NCI-H446 (cell line): ENCODE measurements around the gene TSPAN3.
A peak's percentile ranks its signal among the peaks of the same experiment; 100 is the strongest.

Experiments used
- DNase-seq, 2 experiments: peaks; one replicate each; lab custom pipeline; 2025; lab: John Stamatoyannopoulos, UW

The TSPAN3 gene

DNA sequence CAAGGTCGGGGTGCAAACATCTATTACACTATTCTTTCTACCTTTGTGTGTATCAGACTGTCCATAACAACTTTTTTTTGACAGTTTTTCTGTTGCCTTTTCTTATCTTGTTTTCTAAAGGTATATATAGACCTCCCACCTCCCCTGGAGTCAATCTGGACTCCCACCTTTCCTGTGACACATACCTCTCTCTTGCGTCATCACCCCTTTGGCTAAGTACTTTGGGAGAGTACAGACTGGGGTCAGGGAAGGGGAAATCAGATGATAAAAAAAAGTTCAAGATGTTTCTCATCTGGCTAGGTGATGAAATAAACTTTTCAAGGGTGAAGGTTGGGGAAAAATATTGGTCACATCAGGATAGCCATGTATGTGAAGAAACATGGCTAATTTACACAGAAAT lies 17.2 kb downstream of the TSPAN3 start:
- DNase-seq: no peak

DNA sequence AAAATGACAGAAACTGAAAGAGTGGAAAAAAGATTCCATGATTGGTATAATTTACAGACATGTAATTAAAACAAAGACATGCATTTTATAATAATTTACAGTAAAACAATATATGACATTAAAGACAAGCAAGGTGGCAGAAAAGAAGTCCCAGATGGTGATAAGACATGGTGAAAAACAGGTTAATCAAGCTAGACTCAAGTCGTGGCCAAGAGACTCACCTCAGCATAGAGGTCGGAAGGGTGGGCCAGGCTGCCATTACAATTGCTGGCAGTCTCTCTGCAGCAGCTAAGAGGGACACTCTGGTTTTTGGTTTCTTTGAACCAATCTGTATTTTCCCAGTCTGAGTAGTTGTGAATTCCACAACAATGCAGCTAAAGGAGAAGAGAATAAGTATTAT lies 18.4 kb downstream of the TSPAN3 start:
- DNase-seq: no peak

DNA sequence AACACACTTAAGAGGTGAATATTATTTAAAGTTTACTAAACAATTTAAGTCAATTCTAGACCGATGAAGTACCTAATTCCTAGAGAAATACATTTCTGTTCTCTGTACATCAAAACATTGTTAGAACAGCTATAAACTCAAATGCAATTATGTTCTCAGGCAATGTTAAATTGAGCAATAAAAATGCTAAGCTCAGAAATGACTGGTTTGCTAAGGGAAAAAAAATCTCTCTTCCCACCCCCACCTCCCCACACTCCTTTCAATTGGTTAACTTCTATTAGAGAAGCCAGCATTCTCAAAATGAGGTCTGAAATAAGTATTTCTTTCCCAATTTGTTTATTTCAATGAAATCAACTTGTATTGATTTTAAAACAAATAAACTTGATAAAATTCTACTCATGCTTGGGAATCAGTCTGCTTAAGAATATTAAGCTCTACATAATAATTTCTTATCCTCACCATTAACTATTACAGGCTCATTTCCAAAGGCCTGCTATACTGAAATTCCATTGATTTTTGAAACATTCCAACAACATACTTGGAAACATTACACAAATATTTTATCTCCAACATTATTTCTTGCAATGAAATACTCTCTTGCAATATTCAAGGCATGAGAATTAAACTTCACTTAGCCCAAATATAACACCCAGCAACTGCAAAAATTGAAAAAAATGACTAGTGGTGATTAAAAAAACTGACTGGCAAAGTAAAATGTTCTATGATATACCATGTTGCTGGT lies 22.6 kb downstream of the TSPAN3 start:
- DNase-seq: no peak

DNA sequence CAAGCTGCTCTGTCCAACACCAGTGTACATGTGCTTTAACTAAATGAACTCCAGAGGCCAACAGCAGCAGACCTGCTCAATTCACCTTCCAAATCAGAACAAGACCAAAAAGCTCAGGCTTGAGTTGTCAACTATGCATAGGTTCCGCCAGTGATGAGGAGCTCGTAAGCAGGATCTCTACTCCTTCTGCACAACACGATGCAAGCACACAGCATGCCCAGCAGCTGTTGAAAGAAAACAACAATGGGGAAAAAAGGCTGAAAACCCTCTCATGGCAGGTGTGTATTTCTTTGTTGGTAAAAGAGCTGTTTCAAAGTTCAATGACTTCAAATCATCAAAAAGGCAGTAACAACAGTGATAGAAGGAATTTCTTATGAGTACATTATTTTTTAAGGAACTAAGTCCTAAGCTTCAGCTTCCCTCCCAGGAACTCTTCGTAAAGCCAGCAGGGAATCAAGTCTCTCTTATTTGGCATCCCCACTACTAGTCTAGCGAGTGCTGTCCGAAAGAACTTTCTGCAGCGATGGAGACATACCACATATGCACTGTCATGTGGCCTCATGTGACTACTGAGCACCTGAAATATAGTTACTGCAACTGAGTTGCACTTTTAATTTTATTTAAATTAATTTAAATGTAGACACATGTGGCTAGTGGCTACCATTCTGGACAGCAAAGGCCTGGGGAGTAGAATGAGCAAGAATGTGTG lies 24.1 kb downstream of the TSPAN3 start:
- no peak for DNase-seq

DNA sequence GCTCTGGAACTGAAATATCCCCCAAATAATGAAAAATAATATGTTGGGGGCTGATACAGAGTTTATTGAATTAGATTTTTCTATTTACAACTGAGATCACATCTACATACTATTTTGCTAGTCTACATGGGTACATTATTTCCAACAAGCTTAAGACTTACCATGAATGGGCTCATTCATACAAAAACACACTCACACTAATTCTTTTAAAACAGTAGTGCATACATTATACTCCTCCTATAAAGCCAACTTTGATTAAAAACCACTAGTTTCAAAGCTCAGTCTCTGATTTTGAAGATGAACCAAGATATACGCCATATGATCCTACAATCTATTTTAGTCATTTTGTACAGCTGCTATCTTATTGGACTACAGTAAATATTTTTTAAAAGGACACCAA lies 24.9 kb downstream of the TSPAN3 start:
- no peak for DNase-seq

DNA sequence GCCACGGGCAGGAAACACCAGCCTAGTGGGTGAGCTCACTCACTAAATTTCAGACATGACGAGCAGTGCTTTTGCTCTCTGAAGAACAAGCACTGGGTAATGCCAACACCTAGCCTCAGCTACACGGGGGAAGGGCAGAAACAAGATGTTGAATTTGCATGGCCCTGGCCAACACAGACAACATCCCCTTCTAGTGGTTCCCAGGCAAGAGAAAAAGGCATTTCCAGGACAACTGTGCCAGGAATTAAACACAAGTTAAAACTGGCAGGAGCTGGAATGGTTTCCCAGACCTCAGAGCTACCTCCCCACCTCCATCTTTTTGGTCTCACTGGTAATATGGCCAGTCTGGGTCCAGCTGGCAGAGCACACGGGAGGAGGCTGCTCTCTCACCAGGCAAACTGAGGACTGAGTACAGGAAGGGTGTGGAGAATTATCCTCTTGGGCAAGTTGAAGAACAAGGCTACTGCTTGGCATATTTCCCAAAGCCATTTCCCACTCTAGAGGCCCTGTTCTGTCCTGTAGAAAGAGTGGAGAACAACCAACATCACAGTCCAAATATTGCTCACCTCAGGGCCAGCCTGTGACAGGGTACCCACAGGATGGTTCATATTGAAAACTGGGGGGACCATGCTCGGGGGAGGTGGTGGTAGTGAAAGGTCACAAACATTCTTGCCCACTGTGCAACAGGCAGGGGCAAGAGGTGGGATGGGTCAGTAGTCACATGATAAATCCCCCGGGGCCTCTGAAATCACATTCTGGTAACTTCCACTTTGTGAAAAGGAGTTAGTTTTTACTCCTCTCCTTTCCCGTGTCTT lies 26.5 kb downstream of the TSPAN3 start:
- peak in 1 of 2 experiments; percentile 51 for DNase-seq

DNA sequence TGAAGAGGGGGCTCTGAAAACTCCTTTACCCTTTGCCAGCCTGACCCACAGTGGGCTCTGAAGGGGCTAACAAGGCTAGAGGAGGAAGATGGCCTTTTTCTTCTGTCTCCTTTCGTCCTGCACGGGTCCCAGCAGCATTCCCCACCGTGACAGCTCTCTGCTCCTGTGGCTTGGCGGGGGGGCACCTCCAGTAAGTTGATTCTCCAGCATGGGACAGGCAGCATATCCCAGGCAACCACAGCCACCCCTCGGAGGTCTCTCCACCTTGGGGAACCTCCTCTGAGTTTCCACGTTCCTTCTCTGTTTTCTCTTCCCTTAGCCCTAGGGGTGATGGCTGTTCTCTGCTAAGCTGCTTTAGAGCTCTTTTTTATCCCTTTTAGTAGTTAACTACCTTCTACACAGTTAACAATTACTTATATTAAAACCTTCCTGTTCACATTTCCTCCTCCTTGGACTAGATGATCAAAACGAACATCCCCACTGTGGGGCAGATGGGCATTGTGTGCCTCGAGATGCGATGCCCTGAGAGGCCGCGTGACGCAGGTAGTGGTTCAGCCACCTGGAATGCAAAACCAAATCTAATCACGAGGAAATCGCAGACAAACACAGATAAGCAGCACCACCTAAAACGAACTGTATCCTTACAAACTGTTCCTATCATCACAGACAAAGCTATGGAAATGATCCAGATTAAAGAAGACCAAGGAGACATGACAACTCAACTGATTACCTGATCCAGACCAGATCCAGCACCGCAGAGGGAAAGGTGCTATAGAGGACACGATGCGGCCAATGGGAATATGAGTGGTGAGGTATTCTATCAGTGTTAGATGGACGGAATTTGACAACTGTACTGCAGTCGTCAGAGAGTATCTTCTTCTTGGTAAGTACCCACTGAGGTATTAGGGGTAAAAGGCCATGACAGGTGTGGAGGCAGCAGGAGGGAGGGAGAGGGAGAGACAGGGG lies 27.7 kb downstream of the TSPAN3 start:
- DNase-seq: no peak

DNA sequence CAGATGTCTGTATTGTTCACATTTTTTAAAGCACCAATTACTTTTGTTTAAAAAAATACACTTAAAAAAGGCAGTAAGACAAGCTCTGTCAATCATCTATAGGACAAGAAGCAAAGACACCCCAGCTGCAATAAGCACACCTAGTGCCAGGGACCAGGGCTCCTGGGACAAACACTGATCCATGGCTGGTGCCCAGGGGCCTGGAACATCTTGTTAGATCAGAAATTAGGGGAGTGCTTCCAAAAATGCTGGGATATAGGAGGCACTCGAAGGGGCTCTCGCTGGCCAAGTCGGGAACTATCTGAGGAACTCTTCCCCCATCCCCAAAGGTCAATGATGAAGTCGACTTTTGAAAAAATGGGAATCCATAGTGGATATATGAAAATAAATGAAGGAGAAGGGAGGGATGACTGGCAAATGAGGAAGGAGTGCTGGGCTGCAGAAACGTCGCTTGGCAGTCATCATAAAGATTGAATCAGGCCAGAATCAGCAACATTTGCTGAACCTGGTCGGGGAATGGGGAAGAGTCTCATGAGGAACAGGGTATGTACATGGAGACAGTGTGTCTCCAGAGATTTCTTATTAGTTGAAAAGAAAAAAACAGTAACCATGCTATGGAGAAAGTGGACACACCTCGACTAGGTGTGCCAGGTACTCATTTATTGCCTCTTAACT lies 28.5 kb downstream of the TSPAN3 start:
- DNase-seq: no peak

DNA sequence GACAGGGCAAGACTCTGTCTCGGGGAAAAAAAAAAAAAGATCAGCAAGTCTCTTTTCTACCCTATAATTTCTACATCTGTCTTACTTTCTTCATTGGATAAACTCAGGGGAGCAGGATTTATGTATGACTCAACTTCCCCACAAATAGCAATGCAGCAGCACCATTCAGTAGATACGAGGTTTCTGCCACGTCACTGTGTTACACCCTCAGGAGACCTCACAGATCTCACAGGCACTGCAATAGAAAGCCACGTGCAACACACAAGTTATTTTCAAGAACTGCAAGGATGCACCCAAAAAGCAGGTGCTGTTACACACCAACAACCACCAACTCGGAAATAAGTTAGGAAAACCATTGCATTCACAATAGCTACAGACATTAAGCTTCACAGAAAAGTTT lies 30.2 kb downstream of the TSPAN3 start:
- DNase-seq: no peak

DNA sequence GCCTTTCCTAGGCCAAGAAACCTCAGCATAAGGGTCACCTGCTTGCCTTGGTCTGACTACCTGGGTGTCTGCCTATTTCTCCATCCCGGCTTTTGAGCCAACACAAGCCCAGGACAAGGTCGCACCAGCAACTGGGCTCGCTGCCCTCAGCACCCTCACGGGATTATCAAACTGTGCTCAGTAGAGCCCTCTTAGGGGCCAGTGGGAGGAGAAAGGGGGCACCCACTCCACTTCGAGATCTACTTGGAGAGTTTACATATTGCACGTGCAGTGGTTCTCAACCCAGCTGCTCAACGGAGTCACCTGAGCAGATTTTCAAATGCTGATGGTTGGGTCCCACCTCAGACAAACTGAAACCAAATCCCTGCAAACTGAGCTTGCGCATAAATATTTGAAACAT lies 31.1 kb downstream of the TSPAN3 start:
- DNase-seq: no peak

DNA sequence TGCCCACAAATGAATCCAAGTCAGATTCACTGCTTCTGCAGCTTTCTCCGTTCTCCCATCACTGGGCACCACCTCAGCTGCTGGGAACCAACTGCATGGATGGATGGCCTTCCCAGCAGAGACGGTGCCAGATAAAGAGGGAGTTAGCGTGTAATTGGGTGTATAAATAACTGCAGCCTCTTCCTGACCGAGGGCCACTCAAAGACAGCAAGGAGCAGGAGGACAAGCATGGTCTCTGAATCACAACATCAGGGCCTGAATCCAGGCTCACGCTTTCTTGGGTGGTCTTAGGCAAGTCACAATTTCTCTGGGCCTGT lies 31.7 kb downstream of the TSPAN3 start:
- DNase-seq: no peak

DNA sequence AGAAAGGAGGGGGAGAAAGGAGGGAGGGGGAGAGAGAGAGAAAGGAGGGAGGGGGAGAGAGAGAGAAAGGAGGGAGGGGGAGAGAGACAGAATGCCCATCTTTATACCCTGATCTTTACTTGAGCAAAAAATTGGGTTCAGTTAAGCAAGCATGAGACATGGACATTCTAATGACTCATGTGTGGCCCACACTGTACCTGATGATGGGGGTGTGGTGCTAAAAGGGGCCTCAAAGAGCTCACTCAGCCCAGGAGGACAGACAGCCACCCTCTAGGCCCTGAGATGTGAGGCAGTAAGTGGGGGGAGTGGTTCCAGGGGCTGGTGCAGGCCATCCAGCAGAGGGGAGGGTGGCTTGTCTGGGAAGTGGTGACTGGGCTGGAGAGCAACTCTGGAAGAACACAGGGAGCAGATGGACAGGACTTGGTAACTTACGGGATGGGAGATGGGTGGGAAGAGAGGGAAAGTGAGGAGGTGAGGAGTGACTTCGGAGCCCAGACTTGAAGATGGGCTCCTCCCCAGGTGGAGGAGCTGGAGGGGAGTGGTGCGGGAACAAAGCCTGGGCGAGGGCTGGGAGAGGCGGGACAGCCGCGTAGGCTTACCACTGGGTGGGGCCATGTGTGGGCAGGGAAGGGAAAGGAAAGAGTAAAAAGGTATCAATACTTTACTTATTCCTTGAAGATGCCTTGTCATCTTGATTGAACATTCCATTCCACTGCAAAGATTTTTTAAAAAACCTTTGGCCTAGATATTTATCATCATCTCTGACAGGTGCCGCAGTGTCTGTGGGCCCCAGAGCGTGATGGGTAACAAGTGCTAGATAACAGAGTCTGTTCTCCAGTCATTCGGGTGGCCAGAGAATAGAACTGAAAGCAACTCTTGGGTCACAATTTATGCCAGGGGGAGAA lies 32.3 kb downstream of the TSPAN3 start:
- no peak for DNase-seq

DNA sequence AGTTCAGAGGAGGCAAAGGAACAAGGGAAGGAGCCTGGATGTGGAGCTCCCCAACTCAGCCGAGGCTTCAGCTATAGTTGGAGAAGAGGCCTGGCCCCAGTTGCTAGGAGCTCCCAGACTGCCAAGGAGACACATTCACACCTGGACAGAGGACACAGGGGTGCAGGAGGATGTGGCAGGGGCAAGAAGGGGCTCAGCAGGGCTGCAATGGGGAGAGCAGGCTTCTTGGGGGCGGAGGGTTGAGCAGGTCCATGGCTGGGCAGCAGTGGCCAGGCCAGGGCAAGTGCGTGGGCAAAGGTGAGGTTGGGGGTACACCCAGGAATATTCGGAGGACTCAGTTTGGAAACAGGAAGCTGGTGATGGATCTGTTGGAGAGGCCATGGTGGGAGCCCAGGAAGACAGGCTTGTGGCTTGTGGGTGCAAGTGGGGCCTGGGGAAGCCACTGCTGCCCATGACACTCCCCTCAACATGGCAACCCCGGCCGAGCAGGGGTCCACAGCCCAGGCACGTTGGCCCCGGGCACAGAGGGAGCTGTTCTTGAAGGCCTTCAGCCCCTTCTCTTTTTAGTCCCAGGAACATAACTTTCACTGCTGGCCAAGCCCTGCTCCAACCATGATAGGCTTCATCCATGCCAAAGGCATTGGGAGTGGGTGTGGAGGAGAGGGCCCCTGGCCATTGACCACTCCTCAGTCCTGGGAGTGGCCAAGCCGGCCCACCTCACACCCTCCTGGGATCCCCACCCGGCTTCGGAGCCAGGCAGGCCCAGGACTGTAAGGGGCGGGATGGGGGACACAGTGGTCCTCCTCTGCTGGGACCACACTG lies 33.3 kb downstream of the TSPAN3 start:
- DNase-seq: no peak

DNA sequence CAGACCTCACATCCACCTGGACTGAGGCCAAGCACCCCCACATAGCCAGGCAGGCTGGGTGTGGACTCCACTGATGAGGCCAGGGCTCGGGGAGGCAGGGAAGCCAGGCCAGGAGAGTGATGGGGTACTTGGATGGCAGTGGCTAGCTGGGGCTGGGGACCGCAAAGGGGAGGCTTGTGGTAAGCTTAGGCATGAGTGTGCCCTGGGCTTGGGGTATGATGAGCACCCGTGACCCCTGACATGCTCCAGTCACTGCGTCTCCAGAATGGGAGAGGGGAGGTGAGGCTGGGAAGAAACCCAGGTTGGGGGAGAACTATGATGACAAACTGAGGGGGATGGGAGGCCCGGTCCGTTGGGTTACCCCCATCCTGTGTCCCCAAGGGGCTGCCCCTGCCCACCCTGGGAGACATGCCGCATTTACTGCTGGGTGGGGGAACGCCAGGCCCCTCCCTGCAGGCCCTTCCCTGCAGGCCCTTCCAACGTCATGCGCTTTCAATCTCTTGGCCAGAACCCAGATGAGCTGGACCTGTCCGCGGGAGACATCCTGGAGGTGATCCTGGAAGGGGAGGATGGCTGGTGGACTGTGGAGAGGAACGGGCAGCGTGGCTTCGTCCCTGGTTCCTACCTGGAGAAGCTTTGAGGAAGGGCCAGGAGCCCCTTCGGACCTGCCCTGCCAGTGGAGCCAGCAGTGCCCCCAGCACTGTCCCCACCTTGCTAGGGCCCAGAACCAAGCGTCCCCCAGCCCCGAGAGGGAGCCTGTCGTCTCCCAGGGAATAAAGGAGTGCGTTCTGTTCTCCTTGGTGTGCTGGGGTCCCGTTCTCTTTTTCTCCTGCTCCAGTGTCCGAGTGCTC lies 34.1 kb downstream of the TSPAN3 start:
- no peak for DNase-seq

DNA sequence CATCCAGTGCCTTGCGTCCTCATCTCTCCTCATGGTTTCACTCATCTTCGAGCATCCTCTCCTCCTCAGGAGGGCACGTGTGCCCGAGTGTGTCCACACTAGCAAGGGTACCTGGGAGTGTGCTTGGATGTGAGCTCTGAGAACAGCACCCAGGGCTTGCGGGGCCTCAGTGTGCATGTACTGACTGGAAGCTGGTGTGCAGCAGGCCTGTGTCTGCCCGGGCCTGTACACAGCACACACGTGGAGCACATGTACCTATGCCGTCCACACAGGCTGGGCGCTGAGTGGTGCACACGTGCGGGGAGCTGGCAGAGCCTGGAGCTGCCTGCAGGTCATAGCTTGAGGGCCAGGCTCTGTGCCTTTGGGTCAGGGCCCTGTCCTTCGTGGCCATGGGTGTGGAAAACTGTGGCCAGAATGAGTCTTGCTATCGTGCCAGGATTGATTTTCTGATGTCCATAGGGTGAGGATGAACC lies 34.9 kb downstream of the TSPAN3 start:
- DNase-seq: no peak

DNA sequence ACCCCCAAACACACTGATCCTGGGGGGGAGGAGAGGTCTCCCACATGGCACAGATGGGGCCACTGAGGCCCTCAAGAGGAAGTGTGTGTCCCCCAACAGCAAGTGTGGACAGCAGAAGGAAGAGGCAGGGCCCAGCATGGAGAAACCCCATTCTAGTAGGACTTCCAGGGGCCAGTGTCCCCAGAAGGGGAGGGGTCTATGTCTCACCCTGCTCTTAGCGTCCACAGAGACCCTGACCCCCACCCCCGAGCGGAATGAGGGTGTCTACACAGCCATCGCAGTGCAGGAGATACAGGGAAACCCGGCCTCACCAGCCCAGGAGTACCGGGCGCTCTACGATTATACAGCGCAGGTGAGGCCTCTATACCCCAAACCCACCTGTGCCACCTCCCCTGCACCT lies 35.3 kb downstream of the TSPAN3 start:
- no peak for DNase-seq

DNA sequence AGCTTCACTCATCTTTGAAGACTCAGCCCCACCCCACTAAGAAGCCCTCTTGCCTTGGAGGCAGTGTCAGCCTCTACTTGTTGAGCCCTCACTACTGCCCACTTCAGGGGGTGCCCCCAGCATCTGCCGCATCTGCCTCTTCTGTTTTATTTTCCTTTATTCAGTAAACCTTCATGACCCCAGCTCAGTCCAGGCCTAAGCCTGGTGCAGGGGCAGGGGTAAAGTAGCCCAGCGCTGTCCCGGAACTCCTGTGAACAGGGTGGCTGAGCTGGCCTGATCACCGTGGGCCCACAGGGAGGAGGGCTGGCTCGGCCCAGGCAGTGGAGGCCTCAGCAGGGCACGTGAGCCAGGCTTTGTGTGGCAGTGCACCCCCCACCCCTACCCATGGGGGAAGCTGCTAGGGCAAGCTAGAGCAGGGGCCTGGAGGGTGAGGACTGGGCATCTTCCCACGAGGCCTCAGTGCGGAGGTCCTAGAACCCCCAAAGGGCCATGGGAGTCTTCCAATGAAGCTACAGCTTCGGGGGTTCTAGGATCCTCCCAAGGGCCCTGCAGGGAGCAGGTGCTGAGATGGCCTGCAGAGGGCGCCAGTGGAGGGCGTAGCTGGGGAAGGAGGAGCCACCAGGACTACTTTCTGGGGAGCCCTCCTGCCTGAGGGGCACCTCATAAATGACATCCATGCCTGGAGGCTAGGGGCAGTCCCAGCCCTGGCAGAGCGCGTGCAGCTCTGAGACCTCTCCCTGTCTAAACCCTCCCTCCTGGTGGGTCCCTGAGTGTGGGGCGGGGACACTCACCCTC lies 36.0 kb downstream of the TSPAN3 start:
- no peak for DNase-seq
